ENCODE results near the gene DAPK1. TPM values are rescaled to one million over a fixed set of nuclear protein-coding genes. Genes with fewer than 3 reads are reported as not detected.

The DAPK1 gene
- total RNA-seq, 1 donor from 2014 or later = 66.0 TPM

DNA sequence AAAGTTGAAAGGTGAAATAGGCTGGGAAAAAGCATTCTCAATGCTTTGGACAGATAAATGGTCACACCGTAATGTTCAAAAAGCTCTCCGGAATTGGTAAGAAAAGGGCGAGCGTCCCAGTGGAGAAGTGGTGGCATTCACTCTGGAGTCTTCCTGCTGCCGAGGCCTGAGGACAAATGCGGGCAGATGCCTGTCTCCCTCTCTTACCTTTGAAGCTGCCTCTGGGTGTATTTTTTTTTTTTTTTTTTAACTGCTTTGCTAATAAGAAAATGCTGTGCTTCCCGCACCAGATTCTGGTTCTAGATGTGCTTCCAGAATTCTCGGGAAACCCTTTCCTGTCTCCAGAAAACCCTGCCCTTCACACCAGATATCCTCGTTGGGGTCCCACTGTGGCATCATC lies 203.8 kb downstream of the DAPK1 start:
- FAIRE-seq (no peak), DNase-seq (ENCODE audit: low spot score in 2 of 2) (no peak)

DNA sequence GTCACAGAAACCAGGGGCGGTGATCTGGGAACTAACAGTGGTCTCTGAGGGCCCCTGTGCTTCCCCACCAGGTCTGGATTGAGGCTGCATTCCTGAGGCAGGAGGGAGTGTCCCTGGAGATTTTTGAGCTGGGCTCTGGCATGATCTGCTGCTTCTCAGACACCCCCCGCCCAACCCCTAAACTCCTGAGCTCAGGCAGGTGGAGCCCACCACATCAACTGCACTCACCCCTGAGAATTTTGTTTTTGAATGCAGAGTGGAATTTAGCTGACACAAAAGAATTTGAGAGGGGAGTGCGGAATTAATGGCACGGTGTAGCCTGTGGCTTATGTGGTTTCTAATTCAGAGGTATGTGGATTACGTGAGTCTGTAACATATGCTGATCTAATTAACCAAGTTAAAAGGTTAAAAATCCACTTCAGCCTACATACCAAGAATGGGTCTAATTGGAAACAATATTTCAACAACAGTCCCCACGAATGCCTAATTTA lies 204.3 kb downstream of the DAPK1 start:
- no peak for DNase-seq (ENCODE audit: low spot score in 2 of 2)

GRCh38 chr9:87702921-87703320 lies 205.3 kb downstream of the DAPK1 start:
- DNase-seq (ENCODE audit: low spot score in 2 of 2) (no peak), FAIRE-seq (no peak)

More for the DNA sequence above, 204.3 kb downstream of the DAPK1 start:
- no peak for FAIRE-seq

DNA sequence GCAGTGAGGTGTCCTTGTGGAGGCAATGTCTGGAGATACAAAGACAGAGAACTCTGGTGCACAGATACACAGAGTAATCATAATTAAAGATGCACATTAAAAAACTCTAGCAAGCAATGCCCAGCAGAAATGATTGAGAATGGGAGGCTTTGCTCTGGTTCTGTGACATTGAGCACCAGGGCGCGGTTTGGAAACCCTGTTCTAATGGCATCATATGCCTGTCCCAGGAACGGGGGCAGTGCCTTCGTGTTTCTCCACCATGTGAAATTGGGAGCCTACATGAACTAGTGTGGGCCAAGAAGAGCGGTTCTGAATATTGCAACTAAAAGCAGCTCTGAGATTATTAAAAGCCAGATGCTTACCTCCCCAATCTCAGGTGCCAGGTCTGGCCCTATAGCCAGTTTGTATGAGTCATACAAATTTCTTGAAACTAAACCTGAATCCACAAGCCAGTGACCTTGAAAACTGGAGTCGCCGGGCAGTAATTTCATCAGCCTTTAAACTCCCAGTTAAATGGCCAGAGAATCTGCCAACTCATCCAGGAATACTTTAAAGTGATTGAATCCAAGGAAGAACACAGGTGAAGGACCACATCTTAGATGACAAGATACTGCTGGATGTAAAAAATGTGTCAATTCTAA lies 206.1 kb downstream of the DAPK1 start:
- DNase-seq (ENCODE audit: low spot score in 2 of 2) (no peak), FAIRE-seq (no peak)

DNA sequence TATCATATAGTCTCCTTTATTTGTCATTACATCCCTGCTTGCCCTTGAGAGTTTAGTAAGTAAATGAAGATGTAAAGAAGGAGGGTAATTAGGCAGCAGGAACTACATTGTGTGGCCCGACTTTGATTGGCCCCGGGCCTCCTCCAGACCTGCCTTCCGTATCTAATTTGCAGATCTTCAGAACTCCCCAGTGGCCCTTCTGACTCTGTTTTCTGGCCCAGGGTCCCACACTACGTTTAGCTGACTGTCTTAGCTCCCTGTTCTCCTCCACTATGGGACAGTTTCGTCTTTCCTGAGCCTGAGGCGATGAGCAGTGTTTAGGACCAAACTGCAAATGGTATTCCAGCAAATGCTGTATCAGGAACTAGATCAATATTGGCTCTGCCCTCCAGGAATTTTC lies 206.7 kb downstream of the DAPK1 start:
- FAIRE-seq = no peak
- DNase-seq (ENCODE audit: low spot score in 2 of 2) = no peak

GRCh38 chr9:87706066-87706739 lies 208.5 kb downstream of the DAPK1 start:
- no peak for DNase-seq (ENCODE audit: low spot score in 2 of 2)
- no peak for FAIRE-seq

DNA sequence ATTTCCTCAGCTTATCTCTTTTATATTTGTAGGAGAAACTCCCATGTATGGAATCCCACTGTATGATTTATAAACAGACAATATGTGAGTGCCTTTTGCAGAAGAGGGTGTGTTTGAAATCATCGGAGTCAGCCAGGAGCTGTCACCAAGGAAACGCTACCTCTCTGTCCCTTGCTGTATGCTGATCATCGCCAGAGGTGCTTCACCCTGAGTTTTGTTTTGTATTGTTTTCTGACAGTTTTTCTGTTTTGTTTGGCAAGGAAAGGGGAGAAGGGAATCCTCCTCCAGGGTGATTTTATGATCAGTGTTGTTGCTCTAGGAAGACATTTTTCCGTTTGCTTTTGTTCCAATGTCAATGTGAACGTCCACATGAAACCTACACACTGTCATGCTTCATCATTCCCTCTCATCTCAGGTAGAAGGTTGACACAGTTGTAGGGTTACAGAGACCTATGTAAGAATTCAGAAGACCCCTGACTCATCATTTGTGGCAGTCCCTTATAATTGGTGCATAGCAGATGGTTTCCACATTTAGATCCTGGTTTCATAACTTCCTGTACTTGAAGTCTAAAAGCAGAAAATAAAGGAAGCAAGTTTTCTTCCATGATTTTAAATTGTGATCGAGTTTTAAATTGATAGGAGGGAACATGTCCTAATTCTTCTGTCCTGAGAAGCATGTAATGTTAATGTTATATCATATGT lies 210.3 kb downstream of the DAPK1 start:
- FAIRE-seq (no peak), DNase-seq (ENCODE audit: low spot score in 2 of 2) (no peak)

GRCh38 chr9:87708546-87708945 lies 210.9 kb downstream of the DAPK1 start:
- no peak for DNase-seq (ENCODE audit: low spot score in 2 of 2)
- peak; percentile 31 for FAIRE-seq

DNA sequence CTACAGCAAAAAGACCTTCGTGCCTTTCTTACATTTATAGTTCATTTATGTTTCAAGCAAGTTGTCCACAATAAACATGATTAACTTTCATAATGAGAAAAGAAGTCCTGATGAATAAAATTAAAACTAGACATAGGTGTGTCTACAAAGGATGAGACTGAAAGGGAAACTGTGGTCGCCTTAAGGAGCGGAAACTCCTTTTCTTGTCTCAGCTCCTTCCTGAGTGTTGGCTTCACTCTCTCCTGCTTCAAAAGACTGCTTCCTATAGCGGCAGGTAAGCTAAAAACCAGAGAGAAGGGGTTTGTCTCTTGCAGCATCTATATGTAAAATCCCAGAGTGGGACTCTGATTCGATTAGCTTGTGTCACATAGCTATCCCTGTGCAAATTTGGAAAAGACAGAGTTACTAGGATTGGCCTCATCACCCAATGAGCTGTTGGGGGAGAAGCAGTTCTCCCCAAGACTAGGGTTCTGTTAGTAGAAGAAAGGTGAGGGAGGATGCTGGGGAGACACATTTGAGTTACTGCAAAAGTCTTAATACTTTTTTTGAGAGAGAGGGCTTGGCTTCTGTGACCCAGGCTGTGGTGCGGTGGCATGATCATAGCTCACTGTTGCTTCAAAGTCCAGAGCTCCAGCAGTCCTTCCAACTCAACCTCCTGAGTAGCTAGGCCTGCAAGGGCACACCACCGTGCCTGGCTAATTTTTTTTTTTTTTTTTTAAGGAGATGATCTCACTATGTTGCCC lies 211.5 kb downstream of the DAPK1 start:
- FAIRE-seq (no peak), DNase-seq (ENCODE audit: low spot score in 2 of 2) (no peak)

- FAIRE-seq (no peak), DNase-seq (ENCODE audit: low spot score in 2 of 2) (no peak)
Observed at GRCh38 chr9:87710443-87710842, 212.8 kb downstream of the DAPK1 start.

GRCh38 chr9:87711857-87712800 lies 214.5 kb downstream of the DAPK1 start:
- FAIRE-seq (no peak), DNase-seq (ENCODE audit: low spot score in 2 of 2) (no peak)

DNA sequence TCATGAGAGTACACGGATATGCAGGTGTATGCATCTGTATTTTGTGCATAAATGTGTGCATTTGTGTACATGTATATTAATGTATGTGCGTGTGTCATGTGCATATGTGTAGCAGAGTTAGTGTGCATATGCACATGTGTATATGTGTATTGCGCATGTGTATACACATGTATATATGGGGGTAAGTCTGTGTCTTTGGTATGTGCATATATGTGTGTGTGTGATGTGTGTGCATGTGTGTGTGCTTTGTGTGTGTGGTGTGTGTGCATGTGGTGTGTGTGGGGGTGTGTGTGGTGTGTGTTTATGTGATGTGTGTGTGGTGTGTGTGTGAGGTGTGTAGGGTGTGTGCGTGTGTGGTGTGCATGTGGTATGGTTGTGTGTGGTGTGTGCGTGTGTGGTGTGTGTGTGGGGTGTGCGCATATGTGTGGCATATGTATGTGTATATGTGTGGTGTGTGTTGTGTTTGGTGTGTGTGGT lies 215.2 kb downstream of the DAPK1 start:
- DNase-seq (ENCODE audit: low spot score in 2 of 2) (no peak), FAIRE-seq (no peak)

DNA sequence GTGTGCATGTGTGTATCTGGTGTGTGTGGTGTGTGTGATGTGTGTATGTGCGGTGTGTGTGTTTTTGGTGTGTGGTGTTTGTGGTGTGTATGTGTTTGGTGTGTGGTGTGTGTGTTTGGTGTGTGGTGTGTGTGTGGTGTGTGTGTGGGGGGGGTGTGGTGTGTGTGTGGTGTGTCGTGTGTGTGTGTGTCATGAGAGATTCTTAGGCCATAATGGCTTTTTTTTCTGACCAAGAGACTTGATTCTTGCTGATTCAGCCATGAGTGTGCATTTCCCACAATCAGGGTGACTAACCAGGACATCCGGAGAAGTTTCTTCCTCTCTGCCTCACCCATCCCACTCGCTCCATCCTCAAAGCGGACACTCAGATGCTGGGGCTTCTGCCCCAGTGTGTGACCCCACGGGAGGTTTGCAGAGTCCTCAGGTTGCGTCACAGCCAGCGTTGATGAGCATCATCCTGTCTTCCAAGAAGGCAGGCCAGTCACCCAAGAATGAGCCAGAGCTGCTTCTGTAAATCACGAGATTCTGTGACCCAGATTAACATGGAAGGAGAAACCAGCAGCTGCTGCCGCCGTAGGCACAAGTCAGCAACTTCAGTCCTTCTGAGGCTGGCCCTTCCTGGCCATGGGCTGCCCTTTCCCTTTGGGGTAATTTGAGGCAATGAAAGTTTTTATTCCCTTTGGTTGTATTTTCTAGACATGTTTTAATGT lies 215.8 kb downstream of the DAPK1 start:
- DNase-seq (ENCODE audit: low spot score in 2 of 2) (peak; percentile 17 to 47), FAIRE-seq (no peak)

GRCh38 chr9:87713988-87714330 lies 216.3 kb downstream of the DAPK1 start:
- FAIRE-seq = no peak

GRCh38 chr9:87714819-87715218 lies 217.2 kb downstream of the DAPK1 start:
- DNase-seq (ENCODE audit: low spot score in 2 of 2) (peak in 1 of 2 donors; percentile 20), FAIRE-seq (no peak)

More at GRCh38 chr9:87713988-87714330, 216.3 kb downstream of the DAPK1 start:
- no peak for DNase-seq (ENCODE audit: low spot score in 2 of 2)

- no peak for DNase-seq (ENCODE audit: low spot score in 2 of 2)
- FAIRE-seq = no peak
Observed at GRCh38 chr9:87716141-87716540, 218.5 kb downstream of the DAPK1 start.

DNA sequence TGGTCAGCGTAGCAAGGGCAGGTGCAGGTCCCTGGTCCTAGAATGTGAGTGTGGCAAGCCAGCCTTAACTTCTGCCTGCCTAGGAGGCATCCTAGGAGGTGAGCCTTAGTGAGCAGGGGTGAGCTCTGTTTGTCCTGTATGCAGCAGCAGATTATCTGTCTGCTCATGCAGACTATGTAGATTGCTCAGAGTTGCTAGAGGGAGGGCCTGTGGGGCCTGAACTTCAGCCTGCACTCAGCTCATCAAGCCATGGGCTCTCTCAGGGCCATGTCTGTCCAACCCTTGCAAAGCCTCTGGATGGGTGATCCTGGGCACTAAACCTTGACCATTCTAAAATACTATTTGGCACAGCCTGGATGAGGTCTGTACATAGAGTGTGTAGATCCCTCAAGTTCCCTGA lies 219.8 kb downstream of the DAPK1 start:
- DNase-seq (ENCODE audit: low spot score in 2 of 2) (no peak), FAIRE-seq (no peak)

DNA sequence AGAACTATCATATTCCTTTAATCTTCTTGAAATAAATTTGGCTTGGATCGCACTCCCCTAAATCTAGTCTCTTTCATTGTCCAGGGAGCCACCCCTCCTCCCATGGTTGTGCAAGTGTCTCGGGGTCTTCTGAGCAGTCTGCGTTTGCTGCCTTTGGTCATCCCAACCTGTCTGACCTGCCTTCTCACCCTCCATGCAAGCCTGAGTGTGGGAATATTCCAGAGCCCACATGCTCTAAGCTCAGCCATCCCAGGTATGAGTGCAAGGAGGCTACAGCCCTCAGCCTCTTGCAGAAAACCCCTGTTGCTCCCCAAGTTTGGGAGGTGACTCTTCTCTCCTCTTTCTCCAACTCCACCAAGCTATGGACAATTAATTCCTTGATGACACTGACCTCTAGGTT lies 220.6 kb downstream of the DAPK1 start:
- FAIRE-seq = no peak
- DNase-seq (ENCODE audit: low spot score in 2 of 2) = no peak

All from frontal cortex (tissue), 4 donors.